SJCRH30 (cell line): ENCODE measurements around the gene TMEM205. TPM values are rescaled to one million over a fixed set of nuclear protein-coding genes. Genes with fewer than 3 reads are reported as not detected.
A peak's percentile ranks its signal among the peaks of the same experiment; 100 is the strongest.
"Not testable (repeated sequence)": the region's sequence is repeated elsewhere in the genome, so short reads cannot be mapped to it uniquely, and the experiment has no call there.

Experiments used
- DNase-seq, 2 experiments: peaks; one replicate each; pipeline ENCODE4 v3.0.0-alpha.2; 2015 to 2020
- H3K27ac ChIP-seq: fragments of 250-450 bp; sonication (Bioruptor Pico); 2 replicates; pipeline ENCODE4 v1.5.1; 2020; ENCODE audit warnings: mild to moderate bottlenecking, moderate library complexity
- H3K27me3 ChIP-seq: fragments of 250-450 bp; sonication (Bioruptor Pico); 2 replicates; pipeline ENCODE4 v1.5.1; 2020; ENCODE audit warnings: mild to moderate bottlenecking, moderate library complexity
- H3K36me3 ChIP-seq: fragments of 250-450 bp; sonication (Bioruptor Pico); 2 replicates; pipeline ENCODE4 v1.5.1; 2020; ENCODE audit warnings: mild to moderate bottlenecking, moderate library complexity
- H3K4me1 ChIP-seq: fragments of 250-450 bp; sonication (Bioruptor Pico); 2 replicates; pipeline ENCODE4 v1.5.1; 2020; ENCODE audit warnings: mild to moderate bottlenecking, moderate library complexity
- H3K4me3 ChIP-seq: fragments of 250-450 bp; sonication (Bioruptor Pico); 2 replicates; pipeline ENCODE4 v1.5.1; 2020; ENCODE audit warnings: mild to moderate bottlenecking, moderate library complexity
- H3K9me3 ChIP-seq: fragments of 250-450 bp; sonication (Bioruptor Pico); replicated peaks from 2 replicates; pipeline ENCODE4 v1.5.1; 2020; ENCODE audit warnings: mild to moderate bottlenecking, moderate library complexity
- total RNA-seq: library from RNA; depleted of rRNA; stranded (reverse); fragments of >200 nt; shearing (Covaris generic); gene quantifications from 2 replicates; pipeline ENCODE4 v1.2.3, GENCODE V29; 2014

TMEM205 gene
- total RNA-seq, 1 experiment from 2014 or later: 38.8 TPM

- Histone ChIP-seq H3K36me3 (no peaks in the 10 kb centered on the region), H3K4me1 (no peaks in the 10 kb centered on the region), H3K4me3 (no peak overlapping the region), H3K27me3 (no peaks in the 10 kb centered on the region; the same call in 1 of the 2 replicates), H3K27ac (no peak overlapping the region), H3K9me3 (no peaks in the 10 kb centered on the region)
- DNase-seq: no peak
Measured at GRCh38 chr19:11359421-11359820, 13.4 kb upstream of the TMEM205 start.

- DNase-seq: no peak
- Histone ChIP-seq H3K27me3 (no peaks in the 10 kb centered on the region; the same call in 1 of the 2 replicates), H3K36me3 (no peaks in the 10 kb centered on the region), H3K9me3 (no peaks in the 10 kb centered on the region), H3K4me1 (no peaks in the 10 kb centered on the region), H3K27ac (no peak overlapping the region), H3K4me3 (no peak overlapping the region)
Measured at GRCh38 chr19:11356676-11357550, 10.8 kb upstream of the TMEM205 start.

- Histone ChIP-seq H3K4me3 (no peak overlapping the region), H3K36me3 (no peaks in the 10 kb centered on the region)
Measured at GRCh38 chr19:11356074-11356397, 10.0 kb upstream of the TMEM205 start.

DNA sequence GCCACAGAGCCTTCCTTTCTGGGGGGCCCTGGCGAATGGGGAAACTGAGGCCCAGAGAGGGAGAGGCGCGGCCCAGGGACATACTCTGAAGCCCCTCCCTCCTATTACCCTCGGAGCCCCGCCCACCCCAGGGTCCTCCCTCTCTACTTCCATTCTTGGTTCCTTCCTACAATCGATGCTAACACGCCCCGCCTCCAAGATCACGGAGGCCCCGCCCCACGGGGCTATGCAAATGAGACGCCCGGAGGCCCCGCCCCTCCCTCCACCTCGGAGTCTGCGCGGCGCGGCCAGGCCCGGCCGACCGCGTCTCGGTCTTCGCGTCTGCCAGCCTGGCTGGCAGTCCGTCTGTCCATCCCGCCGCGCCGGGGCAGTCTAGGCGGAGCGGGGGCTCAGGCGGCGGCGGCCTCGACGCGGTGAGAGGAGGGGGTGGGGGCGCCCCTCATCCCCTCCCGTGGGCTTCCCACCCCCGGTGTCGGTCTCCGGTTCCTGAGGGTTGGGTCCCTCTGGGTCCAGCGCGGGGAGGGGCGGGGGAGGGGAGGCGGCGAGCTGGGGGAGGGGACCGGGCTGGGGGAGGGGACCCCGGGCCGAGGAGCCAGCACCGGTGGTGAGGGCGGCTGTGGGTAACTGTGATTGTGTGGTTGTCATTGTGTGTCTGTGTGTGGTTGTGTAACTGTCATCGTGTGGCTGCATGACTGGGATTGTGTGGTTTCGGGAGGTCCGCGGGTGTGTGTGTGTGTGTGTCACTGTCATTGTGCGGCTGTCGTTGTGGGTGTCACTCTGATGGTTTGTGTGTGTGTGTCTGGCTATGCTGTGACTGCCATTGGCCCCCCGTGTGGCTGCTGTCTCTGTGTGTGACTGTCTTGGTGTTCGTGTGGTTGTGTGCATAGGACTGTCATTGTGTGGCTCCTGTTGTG, 9.3 kb upstream of the TMEM205 start, which contains the start of gene PLPPR2:
PLPPR2 (plus strand) TSS at position 273 of the 914 bp plus-strand sequence. CDS start 2,242 bp downstream, outside the sequence.
- H3K27ac ChIP-seq: no peak within 1 kb of the TSS
- H3K36me3 ChIP-seq: no peaks in the 10 kb centered on the region
- H3K9me3 ChIP-seq: no peaks in the 10 kb centered on the region
- H3K27me3 ChIP-seq: no peaks in the 10 kb centered on the region; the same call in 1 of the 2 replicates
- no peak within 1 kb of the TSS for H3K4me3 ChIP-seq
- DNase-seq: peak; percentile 60 to 63
- H3K4me1 ChIP-seq: no peaks in the 10 kb centered on the region

More at GRCh38 chr19:11356074-11356397, 10.0 kb upstream of the TMEM205 start:
- Histone ChIP-seq H3K27me3 (no peaks in the 10 kb centered on the region; the same call in 1 of the 2 replicates), H3K27ac (no peak overlapping the region), H3K4me1 (no peaks in the 10 kb centered on the region), H3K9me3 (no peaks in the 10 kb centered on the region)
- no peak for DNase-seq

- not testable (repeated sequence) for H3K4me1 ChIP-seq, H3K4me3 ChIP-seq, H3K36me3 ChIP-seq, H3K27ac ChIP-seq, H3K27me3 ChIP-seq, DNase-seq, H3K9me3 ChIP-seq
Measured at GRCh38 chr19:11354102-11354501, 8.0 kb upstream of the TMEM205 start.

- no peak for DNase-seq
- no peaks in the 10 kb centered on the region for H3K27me3 ChIP-seq
- H3K4me1 ChIP-seq: peaks cover 6% of the 10 kb centered on the region
- no peak overlapping the region for H3K4me3 ChIP-seq
- H3K9me3 ChIP-seq: no peaks in the 10 kb centered on the region
- no peak overlapping the region for H3K27ac ChIP-seq
- no peaks in the 10 kb centered on the region for H3K36me3 ChIP-seq
Measured at GRCh38 chr19:11349171-11349570, 3.1 kb upstream of the TMEM205 start.

DNA sequence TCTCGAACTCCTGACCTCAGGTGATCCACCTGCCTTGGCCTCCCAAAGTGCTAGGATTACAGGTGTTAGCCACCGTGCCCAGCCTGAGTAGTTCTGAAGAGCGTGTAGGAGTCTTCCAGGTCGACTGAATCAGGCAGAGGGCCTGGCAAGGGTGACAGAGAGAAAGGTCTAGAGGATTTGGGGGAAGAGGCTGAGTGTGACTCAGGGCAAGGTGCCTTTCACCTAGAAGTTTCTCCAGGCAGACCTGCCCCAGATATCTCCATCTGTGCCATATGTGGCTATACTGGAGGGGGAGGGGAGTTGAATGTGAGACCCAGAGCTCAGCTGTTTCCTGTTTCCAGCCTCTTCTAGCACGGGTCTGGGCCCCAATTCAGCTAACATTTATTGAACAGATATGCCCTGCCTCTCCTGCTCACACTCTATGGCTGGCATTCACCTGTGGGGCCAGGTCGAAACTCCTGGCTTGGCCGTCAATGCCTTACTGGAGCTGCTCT, 1.5 kb upstream of the TMEM205 start:
- H3K9me3 ChIP-seq: no peaks in the 10 kb centered on the region
- no peaks in the 10 kb centered on the region for H3K36me3 ChIP-seq
- H3K27me3 ChIP-seq: no peaks in the 10 kb centered on the region
- DNase-seq: no peak
- peaks cover 8% of the 10 kb centered on the region for H3K4me1 ChIP-seq
- H3K4me3 ChIP-seq: no peak overlapping the region
- H3K27ac ChIP-seq: no peak overlapping the region

DNA sequence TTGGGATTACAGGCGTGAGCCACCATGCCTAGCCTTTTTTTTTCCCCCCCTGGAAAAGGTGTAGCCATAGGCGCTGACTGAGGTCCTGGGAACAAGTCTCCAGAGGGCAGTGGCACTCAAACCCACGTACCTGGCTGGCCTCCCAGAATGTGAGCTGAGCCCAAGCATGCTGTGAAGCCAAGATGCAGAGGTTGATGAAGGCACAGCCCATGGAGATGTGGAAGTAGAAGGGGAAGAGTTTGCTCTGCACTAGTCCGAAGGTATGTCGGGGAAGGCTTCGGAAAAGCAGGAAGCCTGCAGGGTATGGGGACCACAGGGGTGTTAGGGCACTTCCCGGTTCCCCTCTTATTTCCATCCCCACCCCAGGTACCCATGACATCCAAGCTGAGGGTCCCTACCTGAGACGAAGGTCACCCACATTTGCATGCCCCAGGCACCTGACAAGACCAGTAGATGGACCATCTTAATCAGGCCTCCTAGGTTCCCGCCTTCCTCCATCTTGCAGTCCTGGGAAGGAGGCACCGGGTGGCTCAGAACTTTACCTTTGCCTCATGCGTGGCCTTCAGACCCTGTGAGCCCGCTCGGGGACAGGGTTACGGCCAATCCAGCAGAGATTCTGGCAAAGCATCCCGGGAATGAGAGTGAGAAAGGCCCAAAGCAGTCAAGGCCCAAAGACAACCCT, 805 bp downstream of the TMEM205 start:
- Histone ChIP-seq H3K27me3 (no peaks in the 10 kb centered on the region), H3K9me3 (no peaks in the 10 kb centered on the region), H3K27ac (no peak overlapping the region; the same call in 1 of the 2 replicates), H3K4me3 (peak overlapping the region; percentile 68), H3K36me3 (no peaks in the 10 kb centered on the region), H3K4me1 (peaks cover 8% of the 10 kb centered on the region)
- DNase-seq: no peak

- Histone ChIP-seq H3K27me3 (peaks cover 12% of the 10 kb centered on the region; the same call in 1 of the 2 replicates), H3K9me3 (no peaks in the 10 kb centered on the region), H3K4me1 (peaks cover 12% of the 10 kb centered on the region), H3K4me3 (no peak overlapping the region), H3K27ac (no peak overlapping the region), H3K36me3 (no peaks in the 10 kb centered on the region)
- DNase-seq: no peak
Measured at GRCh38 chr19:11342429-11342828, 3.6 kb downstream of the TMEM205 start.

- not testable (repeated sequence) for H3K9me3 ChIP-seq, H3K36me3 ChIP-seq, DNase-seq, H3K27ac ChIP-seq, H3K4me3 ChIP-seq, H3K4me1 ChIP-seq
- H3K27me3 ChIP-seq: peaks cover 12% of the 10 kb centered on the region; the same call in 1 of the 2 replicates
Measured at GRCh38 chr19:11340099-11340467, 6.0 kb downstream of the TMEM205 start.

GRCh38 chr19:11339254-11340098, 6.6 kb downstream of the TMEM205 start, which contains the start of gene RAB3D:
Gene RAB3D (minus strand): TSS chr19:11339657. CDS start chr19:11337399, 2,258 bp downstream.
- DNase-seq: peak; percentile 85 to 86
- H3K36me3 ChIP-seq: no peaks in the 10 kb centered on the region
- H3K27me3 ChIP-seq: peaks cover 12% of the 10 kb centered on the region; the same call in 1 of the 2 replicates
- no peaks in the 10 kb centered on the region for H3K9me3 ChIP-seq
- peaks cover 6% of the 10 kb centered on the region for H3K4me1 ChIP-seq
- peak within 1 kb of the TSS; percentile 34; the same call in 1 of the 2 replicates for H3K4me3 ChIP-seq
- no peak within 1 kb of the TSS for H3K27ac ChIP-seq

DNA sequence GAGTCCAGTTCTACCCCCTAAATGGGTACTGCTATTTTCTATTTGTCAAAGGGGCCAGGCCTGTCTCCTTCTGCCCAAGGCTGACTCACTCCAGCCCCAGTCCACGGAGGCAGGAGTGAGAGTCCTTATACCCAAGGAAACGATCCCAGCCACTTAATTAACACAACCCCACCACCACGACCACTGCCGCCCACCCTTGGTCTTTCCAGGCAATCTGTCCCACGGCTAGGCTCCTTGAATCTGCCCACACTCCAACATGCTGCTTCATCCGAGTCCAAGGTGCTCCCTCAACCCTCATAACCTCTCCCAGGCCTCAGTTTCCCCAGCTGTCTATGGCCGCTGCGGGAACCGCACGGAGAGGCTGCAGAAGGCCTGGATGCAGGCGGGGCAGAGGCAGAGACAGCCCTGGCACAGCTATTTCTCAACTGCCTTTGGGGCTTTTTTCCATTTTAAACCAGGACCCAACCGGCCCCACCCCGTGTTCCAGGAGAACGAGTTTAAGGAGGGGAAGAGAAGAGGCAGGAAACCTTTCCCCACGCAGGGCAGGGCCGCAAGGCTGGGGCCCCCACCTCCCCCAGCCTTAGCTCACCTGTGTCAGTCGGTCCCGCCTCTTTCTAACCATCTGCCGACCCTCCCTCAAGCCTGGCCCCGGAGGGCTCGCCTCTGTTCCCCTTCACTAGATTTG, 7.4 kb downstream of the TMEM205 start:
- Histone ChIP-seq H3K4me1 (peaks cover 4% of the 10 kb centered on the region; the same call in 1 of the 2 replicates), H3K9me3 (no peaks in the 10 kb centered on the region), H3K27ac (no peak overlapping the region), H3K27me3 (peaks cover 12% of the 10 kb centered on the region; the same call in 1 of the 2 replicates), H3K4me3 (no peak overlapping the region), H3K36me3 (no peaks in the 10 kb centered on the region)
- no peak for DNase-seq

- no peak overlapping the region for H3K4me3 ChIP-seq
- H3K4me1 ChIP-seq: peaks cover 4% of the 10 kb centered on the region; the same call in 1 of the 2 replicates
- peaks cover 12% of the 10 kb centered on the region; the same call in 1 of the 2 replicates for H3K27me3 ChIP-seq
- no peak for DNase-seq
- H3K36me3 ChIP-seq: no peaks in the 10 kb centered on the region
- H3K9me3 ChIP-seq: no peaks in the 10 kb centered on the region
- H3K27ac ChIP-seq: no peak overlapping the region
Measured at GRCh38 chr19:11338121-11338520, 7.9 kb downstream of the TMEM205 start.
